Measurements from ENCODE around the gene TMED6. TPM values are rescaled to one million over a fixed set of nuclear protein-coding genes. Genes with fewer than 3 reads are reported as not detected.
"Not testable (repeated sequence)": the region's sequence is repeated elsewhere in the genome, so short reads cannot be mapped to it uniquely, and the experiment has no call there.

The TMED6 gene
- total RNA-seq, 1 donor from 2014 or later = 2.6 TPM

DNA sequence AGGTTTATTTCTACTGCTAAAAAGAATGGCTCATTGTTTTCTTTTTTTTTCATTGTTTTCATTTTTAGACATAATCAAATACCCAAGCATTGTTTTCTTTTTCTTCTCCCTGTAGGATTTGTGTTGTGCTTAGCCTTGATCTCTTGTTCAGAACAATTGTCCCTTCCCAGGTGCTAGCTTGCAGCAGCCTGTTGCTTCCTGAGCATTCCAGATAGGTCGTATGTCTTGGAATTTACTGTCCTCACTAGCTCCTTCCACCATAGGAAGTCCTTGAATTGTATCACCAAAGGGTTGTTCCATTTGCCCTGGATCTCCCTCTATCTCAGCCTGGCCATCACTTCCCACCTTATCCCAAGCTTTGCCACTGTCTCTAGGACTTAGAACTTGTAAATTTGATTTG is 50.4 kb downstream of the TMED6 start:
- Mint-ChIP-seq H3K27me3 (no peaks in the 10 kb centered on the region), H3K4me3 (ENCODE audit: low read depth) (no peak overlapping the region), H3K9me3 (ENCODE audit: low read depth) (no peaks in the 10 kb centered on the region), H3K27ac (no peak overlapping the region), H3K36me3 (ENCODE audit: insufficient read depth) (peaks cover 9% of the 10 kb centered on the region), H3K4me1 (ENCODE audit: low read depth) (peaks cover 3% of the 10 kb centered on the region)
- no peak for DNase-seq (ENCODE audit: low spot score, unreplicated experiment)
- no peak for TF ChIP-seq CTCF (IDR thresholded peaks at IDR 0.05; ENCODE audit: unreplicated experiment)

GRCh38 chr16:69298261-69298660 is 53.3 kb downstream of the TMED6 start:
- peak overlapping the region; percentile 18 for H3K27ac Mint-ChIP-seq
- no peak overlapping the region for H3K4me3 Mint-ChIP-seq (ENCODE audit: low read depth)
- H3K9me3 Mint-ChIP-seq (ENCODE audit: low read depth) = no peaks in the 10 kb centered on the region
- TF ChIP-seq CTCF (IDR thresholded peaks at IDR 0.05; ENCODE audit: unreplicated experiment) = no peak
- H3K27me3 Mint-ChIP-seq = no peaks in the 10 kb centered on the region
- H3K4me1 Mint-ChIP-seq (ENCODE audit: low read depth) = peaks cover 3% of the 10 kb centered on the region
- DNase-seq (ENCODE audit: low spot score, unreplicated experiment) = no peak
- H3K36me3 Mint-ChIP-seq (ENCODE audit: insufficient read depth) = peaks cover 13% of the 10 kb centered on the region

GRCh38 chr16:69296771-69297170 is 54.8 kb downstream of the TMED6 start:
- not testable (repeated sequence) for H3K4me3 Mint-ChIP-seq (ENCODE audit: low read depth); H3K27me3 Mint-ChIP-seq; DNase-seq (ENCODE audit: low spot score, unreplicated experiment); H3K27ac Mint-ChIP-seq; H3K9me3 Mint-ChIP-seq (ENCODE audit: low read depth); H3K4me1 Mint-ChIP-seq (ENCODE audit: low read depth)
- peaks cover 11% of the 10 kb centered on the region for H3K36me3 Mint-ChIP-seq (ENCODE audit: insufficient read depth)

DNA sequence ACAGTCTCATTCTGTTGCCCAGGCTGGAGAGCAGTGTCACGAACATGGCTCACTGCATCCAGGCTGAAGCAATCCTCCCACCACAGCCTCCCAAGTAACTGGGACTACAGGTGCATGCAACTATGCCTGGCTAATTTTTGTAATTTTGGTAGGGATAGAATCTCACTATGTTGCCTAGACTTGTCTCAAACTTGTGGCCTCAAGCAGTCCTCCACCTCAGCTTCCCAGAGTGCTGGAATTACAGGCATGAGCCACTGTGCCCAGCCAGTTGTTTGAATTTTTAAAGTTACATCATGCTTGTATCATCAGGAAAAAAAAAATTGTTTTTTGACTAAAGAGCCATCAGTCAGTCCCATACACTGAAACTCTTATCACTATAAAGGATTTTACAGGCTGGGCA is 57.5 kb downstream of the TMED6 start:
- no peak overlapping the region for H3K27ac Mint-ChIP-seq
- H3K36me3 Mint-ChIP-seq (ENCODE audit: insufficient read depth) = peaks cover 7% of the 10 kb centered on the region
- no peak for TF ChIP-seq CTCF (IDR thresholded peaks at IDR 0.05; ENCODE audit: unreplicated experiment)
- no peak for DNase-seq (ENCODE audit: low spot score, unreplicated experiment)
- H3K4me3 Mint-ChIP-seq (ENCODE audit: low read depth) = no peak overlapping the region
- H3K27me3 Mint-ChIP-seq = no peaks in the 10 kb centered on the region
- no peaks in the 10 kb centered on the region for H3K4me1 Mint-ChIP-seq (ENCODE audit: low read depth)
- H3K9me3 Mint-ChIP-seq (ENCODE audit: low read depth) = no peaks in the 10 kb centered on the region

- no peak overlapping the region for H3K27ac Mint-ChIP-seq
- H3K4me3 Mint-ChIP-seq (ENCODE audit: low read depth) = no peak overlapping the region
- H3K4me1 Mint-ChIP-seq (ENCODE audit: low read depth) = no peaks in the 10 kb centered on the region
- no peak for DNase-seq (ENCODE audit: low spot score, unreplicated experiment)
- peaks cover 7% of the 10 kb centered on the region for H3K36me3 Mint-ChIP-seq (ENCODE audit: insufficient read depth)
- no peaks in the 10 kb centered on the region for H3K27me3 Mint-ChIP-seq
- H3K9me3 Mint-ChIP-seq (ENCODE audit: low read depth) = no peaks in the 10 kb centered on the region
- no peak for TF ChIP-seq CTCF (IDR thresholded peaks at IDR 0.05; ENCODE audit: unreplicated experiment)
Measured at GRCh38 chr16:69293401-69293800, 58.2 kb downstream of the TMED6 start.

Other genes starting within 250 kb of the TMED6 start
- gene HAS3, start 246.1 kb downstream of the TMED6 start, total RNA-seq = 1.1 and 2.1 TPM in 2 replicates
- 111 and 117 TPM in 2 replicates for gene CHTF8, start 219.2 kb downstream of the TMED6 start, total RNA-seq
- 51.4 and 54.2 TPM in 2 replicates for gene UTP4, start 219.1 kb downstream of the TMED6 start, total RNA-seq
- 32.1 and 40.9 TPM in 2 replicates for gene SNTB2, start 164.6 kb downstream of the TMED6 start, total RNA-seq
- 21.2 and 25.2 TPM in 2 replicates for gene VPS4A, start 40.4 kb downstream of the TMED6 start, total RNA-seq
- gene PDF, start 21.2 kb downstream of the TMED6 start, total RNA-seq = 13.0 and 14.4 TPM in 2 replicates
- 55.2 and 58.6 TPM in 2 replicates for gene COG8, start 12.2 kb downstream of the TMED6 start, total RNA-seq
- 22.9 and 23.8 TPM in 2 replicates for gene NIP7, start 12.0 kb downstream of the TMED6 start, total RNA-seq
- 41.4 and 46.6 TPM in 2 replicates for gene TERF2, start 34.2 kb upstream of the TMED6 start, total RNA-seq
- 104 and 108 TPM in 2 replicates for gene CYB5B, start 72.8 kb upstream of the TMED6 start, total RNA-seq
- gene NFAT5, start 214.2 kb upstream of the TMED6 start, total RNA-seq = 41.2 and 45.2 TPM in 2 replicates